Uterus (tissue), 2 donors: Measurements from ENCODE around the gene PRKAG2.

ENCODE experiments used
- POLR2A ChIP-seq, 2 donors: fragments of 450-650 bp; IDR thresholded peaks; one replicate each; pipeline ENCODE4 v1.6.1; 2016; ENCODE audit warnings: antibody characterized with exemption in 2 of 2, mild to moderate bottlenecking in 1 of 2, moderate library complexity in 1 of 2
- TF ChIP-seq, protein P1 (sequence below), 4 experiments: fragments of 200-600 bp in 2 of 4; fragments of 450-650 bp in 2 of 4; sonication (generic) in 2 of 4; IDR thresholded peaks; one replicate each; pipeline ENCODE4 v1.5.1; 2016 to 2019; ENCODE audit warnings: antibody characterized with exemption in 4 of 4, mild to moderate bottlenecking in 2 of 4, moderate library complexity in 1 of 4

DNA sequence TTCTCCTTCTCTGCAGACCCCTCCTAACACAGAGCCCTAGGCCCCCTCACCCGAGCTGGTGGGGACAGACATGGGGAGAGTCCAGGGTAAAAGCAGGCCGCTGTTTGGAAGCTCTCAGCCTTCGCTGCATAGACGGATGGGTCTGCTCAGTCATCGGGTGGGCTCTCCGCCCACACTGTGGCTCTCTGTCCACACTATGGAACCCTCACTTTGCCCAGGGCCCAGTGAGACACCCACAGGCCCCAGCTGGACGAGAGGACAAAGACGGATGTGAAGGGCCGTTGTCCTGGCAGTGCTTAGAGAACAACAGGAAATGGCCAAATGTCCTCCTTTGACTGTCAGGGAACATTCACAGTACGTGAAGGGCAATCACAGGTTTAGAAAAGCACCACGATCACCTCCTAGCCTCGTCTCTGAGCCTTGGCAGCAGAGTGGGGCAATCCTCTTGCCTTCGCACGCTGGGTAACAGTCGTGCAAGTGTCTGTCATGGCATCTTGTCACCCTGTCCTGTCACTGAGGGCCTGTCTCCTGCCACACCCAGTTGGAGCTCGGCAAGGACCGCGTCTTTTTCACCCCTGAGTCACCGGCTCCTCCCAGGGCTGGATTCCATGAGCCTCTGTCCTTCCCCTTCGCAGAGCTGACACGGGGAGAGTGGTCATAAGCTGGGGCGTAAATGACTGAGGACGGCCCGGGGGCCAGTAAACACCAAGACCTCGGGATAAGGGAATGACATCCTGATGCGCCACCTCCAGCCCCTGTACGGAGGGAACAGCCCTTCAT is 80.6 kb downstream of the PRKAG2 start:
- TF ChIP-seq, protein P1, sequence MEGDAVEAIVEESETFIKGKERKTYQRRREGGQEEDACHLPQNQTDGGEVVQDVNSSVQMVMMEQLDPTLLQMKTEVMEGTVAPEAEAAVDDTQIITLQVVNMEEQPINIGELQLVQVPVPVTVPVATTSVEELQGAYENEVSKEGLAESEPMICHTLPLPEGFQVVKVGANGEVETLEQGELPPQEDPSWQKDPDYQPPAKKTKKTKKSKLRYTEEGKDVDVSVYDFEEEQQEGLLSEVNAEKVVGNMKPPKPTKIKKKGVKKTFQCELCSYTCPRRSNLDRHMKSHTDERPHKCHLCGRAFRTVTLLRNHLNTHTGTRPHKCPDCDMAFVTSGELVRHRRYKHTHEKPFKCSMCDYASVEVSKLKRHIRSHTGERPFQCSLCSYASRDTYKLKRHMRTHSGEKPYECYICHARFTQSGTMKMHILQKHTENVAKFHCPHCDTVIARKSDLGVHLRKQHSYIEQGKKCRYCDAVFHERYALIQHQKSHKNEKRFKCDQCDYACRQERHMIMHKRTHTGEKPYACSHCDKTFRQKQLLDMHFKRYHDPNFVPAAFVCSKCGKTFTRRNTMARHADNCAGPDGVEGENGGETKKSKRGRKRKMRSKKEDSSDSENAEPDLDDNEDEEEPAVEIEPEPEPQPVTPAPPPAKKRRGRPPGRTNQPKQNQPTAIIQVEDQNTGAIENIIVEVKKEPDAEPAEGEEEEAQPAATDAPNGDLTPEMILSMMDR (IDR thresholded peaks at IDR 0.05): no peak
- TF ChIP-seq POLR2A (IDR thresholded peaks at IDR 0.05): no peak
